ENCODE measurements around the gene APOA1. TPM values are rescaled to one million over a fixed set of nuclear protein-coding genes. Genes with fewer than 3 reads are reported as not detected.
A peak's percentile ranks its signal among the peaks of the same experiment; 100 is the strongest.

Gene APOA1
- total RNA-seq, 1 donor, result under 0.01 TPM

DNA sequence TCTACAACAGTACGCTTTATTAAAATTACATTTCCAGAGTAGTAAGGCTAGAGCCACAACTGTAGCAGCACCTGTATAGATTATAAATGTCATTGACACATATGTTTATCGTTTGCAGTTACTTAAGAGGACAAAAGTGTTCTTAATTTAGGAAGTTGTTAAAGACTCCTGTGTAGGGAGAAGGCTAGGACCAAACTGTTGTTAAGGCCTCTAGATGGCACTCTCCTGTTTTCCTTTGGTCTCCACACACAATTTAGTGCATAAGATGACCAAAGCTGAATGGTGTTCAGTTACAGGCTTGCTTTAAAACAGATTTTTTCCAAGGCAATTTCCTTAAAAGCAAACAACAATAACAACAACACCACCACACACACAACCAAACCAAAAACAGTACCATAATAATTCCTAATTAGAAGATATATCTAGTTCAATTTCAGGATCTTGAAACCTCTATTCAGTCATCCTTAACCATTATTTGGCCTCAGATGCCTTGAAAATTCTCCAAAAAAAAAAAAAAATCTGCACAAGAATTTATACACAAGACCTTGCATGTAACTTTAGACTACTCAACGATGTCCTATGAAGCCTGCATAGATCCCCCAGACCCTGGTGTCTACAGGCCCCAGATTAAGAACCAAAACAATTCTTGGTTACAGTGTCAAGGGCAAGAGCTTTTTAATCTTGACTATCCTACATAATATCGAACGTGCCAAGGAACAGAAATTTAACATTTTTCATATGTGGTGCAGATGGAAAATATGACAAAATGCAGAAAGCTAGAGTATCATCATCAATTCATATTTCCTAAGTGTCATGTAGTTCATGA, 42.6 kb upstream of the APOA1 start:
- Histone ChIP-seq H3K27me3 (ENCODE audit: insufficient read depth, low read length) (no peaks in the 10 kb centered on the region), H3K27ac (ENCODE audit: low read depth, low read length) (no peak overlapping the region), H3K9me3 (ENCODE audit: low read depth, low read length) (no peaks in the 10 kb centered on the region), H3K79me2 (ENCODE audit: insufficient read depth, low read length) (no peaks in the 10 kb centered on the region), H3K4me3 (ENCODE audit: insufficient read depth, low read length) (no peak overlapping the region), H3K4me2 (ENCODE audit: insufficient read depth, low read length) (no peak overlapping the region), H3K4me1 (ENCODE audit: insufficient read depth, low read length) (peaks cover 18% of the 10 kb centered on the region), H4K20me1 (ENCODE audit: insufficient read depth, low read length) (no peaks in the 10 kb centered on the region), H3K36me3 (ENCODE audit: insufficient read depth, low read length) (peaks cover 8% of the 10 kb centered on the region), H2AFZ (ENCODE audit: low read length) (no peak overlapping the region)
- TF ChIP-seq, protein P1, sequence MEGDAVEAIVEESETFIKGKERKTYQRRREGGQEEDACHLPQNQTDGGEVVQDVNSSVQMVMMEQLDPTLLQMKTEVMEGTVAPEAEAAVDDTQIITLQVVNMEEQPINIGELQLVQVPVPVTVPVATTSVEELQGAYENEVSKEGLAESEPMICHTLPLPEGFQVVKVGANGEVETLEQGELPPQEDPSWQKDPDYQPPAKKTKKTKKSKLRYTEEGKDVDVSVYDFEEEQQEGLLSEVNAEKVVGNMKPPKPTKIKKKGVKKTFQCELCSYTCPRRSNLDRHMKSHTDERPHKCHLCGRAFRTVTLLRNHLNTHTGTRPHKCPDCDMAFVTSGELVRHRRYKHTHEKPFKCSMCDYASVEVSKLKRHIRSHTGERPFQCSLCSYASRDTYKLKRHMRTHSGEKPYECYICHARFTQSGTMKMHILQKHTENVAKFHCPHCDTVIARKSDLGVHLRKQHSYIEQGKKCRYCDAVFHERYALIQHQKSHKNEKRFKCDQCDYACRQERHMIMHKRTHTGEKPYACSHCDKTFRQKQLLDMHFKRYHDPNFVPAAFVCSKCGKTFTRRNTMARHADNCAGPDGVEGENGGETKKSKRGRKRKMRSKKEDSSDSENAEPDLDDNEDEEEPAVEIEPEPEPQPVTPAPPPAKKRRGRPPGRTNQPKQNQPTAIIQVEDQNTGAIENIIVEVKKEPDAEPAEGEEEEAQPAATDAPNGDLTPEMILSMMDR (IDR thresholded peaks at IDR 0.05; ENCODE audit: extremely low read depth, low read depth, low read length), result peak; percentile 84
- no peak for DNase-seq (ENCODE audit: insufficient read length, low spot score, missing footprints)

DNA sequence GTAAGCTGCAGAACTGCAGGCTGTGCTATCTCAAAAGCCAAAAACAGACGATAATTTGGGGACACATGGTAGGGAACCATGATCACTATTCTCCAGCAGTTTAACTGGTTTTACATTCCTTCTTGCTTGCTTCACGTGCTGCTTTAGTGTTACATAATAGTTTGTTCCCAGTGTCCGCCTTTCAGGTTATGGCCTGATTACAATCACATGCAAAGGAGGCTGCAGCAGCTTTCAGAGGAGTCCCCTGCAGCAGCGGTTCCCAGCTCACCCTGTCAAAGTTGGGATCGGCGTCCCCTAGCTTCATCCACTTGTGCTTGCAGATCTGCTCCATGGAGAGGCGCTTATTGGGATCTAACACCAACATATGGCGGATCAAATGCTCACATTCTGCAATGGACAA, 39.2 kb upstream of the APOA1 start:
- H3K27ac ChIP-seq (ENCODE audit: low read depth, low read length), result no peak overlapping the region
- no peak for DNase-seq (ENCODE audit: insufficient read length, low spot score, missing footprints)
- H3K79me2 ChIP-seq (ENCODE audit: insufficient read depth, low read length), result no peaks in the 10 kb centered on the region
- H4K20me1 ChIP-seq (ENCODE audit: insufficient read depth, low read length), result no peaks in the 10 kb centered on the region
- no peaks in the 10 kb centered on the region for H3K27me3 ChIP-seq (ENCODE audit: insufficient read depth, low read length)
- no peaks in the 10 kb centered on the region for H3K9me3 ChIP-seq (ENCODE audit: low read depth, low read length)
- H3K36me3 ChIP-seq (ENCODE audit: insufficient read depth, low read length), result peaks cover 32% of the 10 kb centered on the region
- H3K4me3 ChIP-seq (ENCODE audit: insufficient read depth, low read length), result no peak overlapping the region
- TF ChIP-seq, protein P1 (IDR thresholded peaks at IDR 0.05; ENCODE audit: extremely low read depth, low read depth, low read length), result no peak
- H3K4me1 ChIP-seq (ENCODE audit: insufficient read depth, low read length), result peaks cover 21% of the 10 kb centered on the region
- H3K4me2 ChIP-seq (ENCODE audit: insufficient read depth, low read length), result no peak overlapping the region
- no peak overlapping the region for H2AFZ ChIP-seq (ENCODE audit: low read length)

DNA sequence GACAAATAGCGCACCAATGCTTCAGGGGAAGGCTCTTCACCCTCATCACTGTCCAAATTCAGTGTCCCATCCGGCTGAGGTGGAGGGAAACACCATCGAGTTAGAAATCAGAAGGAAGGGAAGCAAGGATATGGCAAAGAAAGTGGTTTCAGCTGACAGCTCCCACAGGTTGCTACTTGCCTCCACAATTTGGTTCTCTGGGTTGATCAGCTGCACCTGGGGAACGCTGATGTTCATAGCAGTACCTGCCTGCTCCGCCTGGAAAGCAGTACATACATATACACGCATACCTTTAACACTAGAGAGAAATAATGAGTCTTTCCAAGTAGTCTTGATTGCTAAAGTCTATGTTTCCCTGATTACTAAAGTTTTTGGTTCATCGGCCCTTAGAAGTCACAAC, 37.8 kb upstream of the APOA1 start:
- Histone ChIP-seq H3K4me1 (ENCODE audit: insufficient read depth, low read length) (peaks cover 30% of the 10 kb centered on the region), H3K36me3 (ENCODE audit: insufficient read depth, low read length) (peaks cover 36% of the 10 kb centered on the region), H4K20me1 (ENCODE audit: insufficient read depth, low read length) (no peaks in the 10 kb centered on the region), H2AFZ (ENCODE audit: low read length) (no peak overlapping the region), H3K27me3 (ENCODE audit: insufficient read depth, low read length) (no peaks in the 10 kb centered on the region), H3K4me2 (ENCODE audit: insufficient read depth, low read length) (no peak overlapping the region), H3K4me3 (ENCODE audit: insufficient read depth, low read length) (no peak overlapping the region), H3K27ac (ENCODE audit: low read depth, low read length) (no peak overlapping the region), H3K79me2 (ENCODE audit: insufficient read depth, low read length) (no peaks in the 10 kb centered on the region), H3K9me3 (ENCODE audit: low read depth, low read length) (no peaks in the 10 kb centered on the region)
- no peak for DNase-seq (ENCODE audit: insufficient read length, low spot score, missing footprints)
- TF ChIP-seq, protein P1 (IDR thresholded peaks at IDR 0.05; ENCODE audit: extremely low read depth, low read depth, low read length), result no peak

DNA sequence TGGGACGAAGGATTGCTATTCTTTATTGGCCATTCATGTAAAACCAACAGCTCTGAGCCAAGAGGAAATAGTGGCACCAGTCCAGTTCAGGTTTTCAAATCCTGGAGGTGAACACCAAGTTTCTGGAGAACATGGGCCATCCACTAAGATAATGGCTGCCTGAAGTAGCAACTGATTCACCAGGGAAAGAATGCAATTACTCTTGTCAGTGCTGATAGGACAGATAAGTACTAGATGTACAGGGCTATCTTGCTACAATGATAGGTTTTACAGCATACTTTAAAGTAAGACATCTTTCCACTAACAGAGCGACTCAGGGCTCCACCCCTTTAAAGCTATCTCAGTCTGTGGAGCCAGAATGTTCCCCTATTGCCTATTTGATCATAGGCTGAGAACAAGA, 36.8 kb upstream of the APOA1 start:
- Histone ChIP-seq H3K4me3 (ENCODE audit: insufficient read depth, low read length) (no peak overlapping the region), H3K79me2 (ENCODE audit: insufficient read depth, low read length) (no peaks in the 10 kb centered on the region), H3K27ac (ENCODE audit: low read depth, low read length) (no peak overlapping the region), H3K36me3 (ENCODE audit: insufficient read depth, low read length) (peaks cover 45% of the 10 kb centered on the region), H3K4me2 (ENCODE audit: insufficient read depth, low read length) (no peak overlapping the region), H3K27me3 (ENCODE audit: insufficient read depth, low read length) (no peaks in the 10 kb centered on the region), H3K4me1 (ENCODE audit: insufficient read depth, low read length) (peaks cover 30% of the 10 kb centered on the region), H3K9me3 (ENCODE audit: low read depth, low read length) (no peaks in the 10 kb centered on the region), H2AFZ (ENCODE audit: low read length) (no peak overlapping the region), H4K20me1 (ENCODE audit: insufficient read depth, low read length) (no peaks in the 10 kb centered on the region)
- TF ChIP-seq, protein P1 (IDR thresholded peaks at IDR 0.05; ENCODE audit: extremely low read depth, low read depth, low read length), result no peak
- peak; percentile 63 for DNase-seq (ENCODE audit: insufficient read length, low spot score, missing footprints)

Data from osteoblast (primary cell).